ENCODE results near the gene ATP6AP1.
A peak's percentile ranks its signal among the peaks of the same experiment; 100 is the strongest.
"Not testable (repeated sequence)": the region's sequence is repeated elsewhere in the genome, so short reads cannot be mapped to it uniquely, and the experiment has no call there.

Gene ATP6AP1

DNA sequence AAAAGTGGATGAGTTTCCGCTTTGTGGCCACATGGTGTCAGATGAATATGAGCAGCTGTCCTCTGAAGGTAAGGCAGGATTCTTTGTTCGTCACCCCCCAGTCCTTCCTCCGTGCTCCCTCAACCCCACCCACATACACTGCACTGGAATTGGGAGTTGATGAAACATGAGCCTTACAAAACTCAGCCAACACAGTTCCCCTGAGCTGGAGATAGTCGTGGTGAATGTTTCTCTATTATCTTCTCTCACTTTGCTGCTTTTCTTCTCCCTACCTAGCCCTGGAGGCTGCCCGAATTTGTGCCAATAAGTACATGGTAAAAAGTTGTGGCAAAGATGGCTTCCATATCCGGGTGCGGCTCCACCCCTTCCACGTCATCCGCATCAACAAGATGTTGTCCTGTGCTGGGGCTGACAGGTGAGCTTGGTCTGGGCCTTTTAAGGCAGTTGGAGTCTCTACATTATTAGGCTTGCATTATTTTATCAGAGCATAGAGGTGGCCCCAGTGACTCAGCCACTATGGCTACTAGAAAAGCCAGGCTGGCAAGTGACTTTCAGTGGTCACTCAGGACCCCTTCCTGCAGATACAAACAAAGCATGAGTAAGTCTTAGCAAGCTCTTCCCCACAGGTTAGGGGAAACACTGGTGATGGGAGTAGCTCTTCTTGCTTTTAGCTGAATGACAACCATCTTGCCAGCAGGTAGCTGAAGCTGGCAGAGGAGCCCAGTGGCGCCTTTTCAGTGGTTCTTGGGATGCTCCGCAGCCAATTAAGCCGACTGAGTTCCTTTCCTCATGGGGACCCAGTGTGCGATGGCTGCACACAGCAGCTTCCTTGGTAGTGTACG is 28.7 kb upstream of the ATP6AP1 start:
- DNase-seq (ENCODE audit: low spot score): peak; percentile 21

GRCh38 chrX:154400369-154400817 is 28.1 kb upstream of the ATP6AP1 start:
- not testable (repeated sequence) for DNase-seq (ENCODE audit: low spot score)

GRCh38 chrX:154401045-154401799 is 27.3 kb upstream of the ATP6AP1 start:
- DNase-seq (ENCODE audit: low spot score): peak; percentile 50

- peak; percentile 41 for DNase-seq (ENCODE audit: low spot score)
These were observed 26.4 kb upstream of the ATP6AP1 start for GRCh38 chrX:154401918-154402621.

- no peak for DNase-seq (ENCODE audit: low spot score)
These were observed 25.8 kb upstream of the ATP6AP1 start for GRCh38 chrX:154402622-154403127.

DNA sequence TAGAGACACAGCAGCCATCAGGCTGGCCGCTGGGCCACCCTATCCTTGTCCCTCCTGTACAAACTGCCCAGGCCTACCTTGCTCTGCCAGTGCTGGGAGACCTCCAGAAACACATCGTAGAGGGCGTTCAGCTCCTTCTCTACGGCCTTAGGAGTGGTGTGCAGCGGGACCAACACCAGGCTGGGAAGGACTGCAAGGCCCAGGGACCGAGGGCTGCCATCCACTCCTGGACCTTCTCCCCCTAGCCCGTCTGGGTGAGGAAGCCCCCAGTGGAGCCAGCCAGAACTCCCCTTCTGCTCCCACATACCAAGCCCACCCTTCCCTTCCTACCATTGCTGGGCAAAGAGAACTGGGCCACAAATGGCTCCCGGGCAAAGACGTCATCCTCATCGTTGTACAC is 25.3 kb upstream of the ATP6AP1 start:
- no peak for DNase-seq (ENCODE audit: low spot score)

DNA sequence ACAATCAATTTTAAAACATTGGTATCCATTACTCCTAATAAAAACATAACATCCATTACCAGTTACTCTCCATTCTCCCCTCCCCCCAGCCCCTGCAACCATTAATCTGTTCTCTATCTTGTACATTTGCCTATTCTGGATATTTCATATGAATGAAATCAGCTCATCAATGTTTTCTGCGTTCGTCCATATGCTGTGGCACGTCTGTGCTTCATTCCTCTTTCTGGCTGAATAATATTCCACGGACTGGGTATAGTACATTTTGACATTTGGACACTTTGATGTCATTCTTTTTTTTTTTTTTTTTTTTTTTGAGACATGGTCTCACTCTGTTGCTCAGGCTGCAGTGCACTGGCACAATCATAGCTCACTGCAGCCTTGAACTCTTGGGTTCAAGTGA is 24.6 kb upstream of the ATP6AP1 start:
- no peak for DNase-seq (ENCODE audit: low spot score)

DNA sequence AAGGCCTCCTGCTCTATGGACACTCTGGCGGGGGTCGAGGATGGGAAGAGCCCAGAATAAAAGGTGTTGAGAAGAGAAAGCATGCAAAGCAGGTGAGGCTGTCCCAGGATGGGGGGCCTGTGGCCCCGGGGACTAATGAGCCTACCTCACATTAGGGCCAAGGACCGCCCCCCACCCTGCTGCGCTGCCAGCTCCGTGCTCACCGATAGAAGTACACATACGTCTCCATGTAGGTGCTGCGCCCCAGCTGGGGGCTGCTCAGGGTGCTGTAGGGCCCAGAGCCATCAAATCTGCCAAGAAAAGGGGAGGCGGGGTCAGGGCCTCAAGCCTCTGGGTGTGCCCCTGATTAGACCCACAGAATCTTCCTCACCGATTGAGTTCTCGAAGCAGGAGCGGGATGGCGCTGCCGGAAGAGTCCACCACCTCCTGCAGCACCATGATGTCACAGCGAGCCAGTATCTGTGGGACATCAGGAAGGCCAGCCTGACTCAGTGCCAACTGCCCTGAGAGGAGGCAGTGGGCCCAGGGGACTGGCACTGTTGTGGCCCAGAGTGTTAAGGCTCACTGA is 23.8 kb upstream of the ATP6AP1 start:
- DNase-seq (ENCODE audit: low spot score): no peak

- no peak for DNase-seq (ENCODE audit: low spot score)
These were observed 19.7 kb upstream of the ATP6AP1 start for GRCh38 chrX:154408659-154409221.

- peak; percentile 75 for DNase-seq (ENCODE audit: low spot score)
These were observed 19.1 kb upstream of the ATP6AP1 start, which contains the start of gene DNASE1L1 for GRCh38 chrX:154409222-154409871. Gene DNASE1L1 (minus strand): TSS chrX:154409254. CDS start chrX:154405568, 3,686 bp downstream.

GRCh38 chrX:154411981-154412340 is 16.5 kb upstream of the ATP6AP1 start:
- DNase-seq (ENCODE audit: low spot score): peak; percentile 58

DNA sequence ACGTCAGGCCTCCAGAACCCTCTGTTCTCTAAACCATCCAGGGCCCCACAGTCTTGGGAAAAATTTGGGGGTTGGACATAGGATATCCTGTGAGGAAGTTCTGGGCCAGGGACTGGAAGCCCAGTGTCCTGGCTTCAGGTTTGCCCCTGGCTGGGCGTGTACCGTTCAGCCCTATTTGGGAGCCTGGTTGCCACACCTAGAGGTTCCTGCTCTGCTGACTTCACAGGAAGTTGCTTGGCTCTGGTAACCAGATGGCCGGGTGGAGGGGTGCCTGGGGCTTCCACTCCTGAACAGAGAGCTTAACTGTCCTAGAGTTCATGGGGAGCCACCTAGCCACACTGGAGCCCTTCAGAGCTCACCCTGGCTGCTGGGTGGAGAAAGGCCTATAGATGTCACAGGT is 16.0 kb upstream of the ATP6AP1 start:
- no peak for DNase-seq (ENCODE audit: low spot score)

DNA sequence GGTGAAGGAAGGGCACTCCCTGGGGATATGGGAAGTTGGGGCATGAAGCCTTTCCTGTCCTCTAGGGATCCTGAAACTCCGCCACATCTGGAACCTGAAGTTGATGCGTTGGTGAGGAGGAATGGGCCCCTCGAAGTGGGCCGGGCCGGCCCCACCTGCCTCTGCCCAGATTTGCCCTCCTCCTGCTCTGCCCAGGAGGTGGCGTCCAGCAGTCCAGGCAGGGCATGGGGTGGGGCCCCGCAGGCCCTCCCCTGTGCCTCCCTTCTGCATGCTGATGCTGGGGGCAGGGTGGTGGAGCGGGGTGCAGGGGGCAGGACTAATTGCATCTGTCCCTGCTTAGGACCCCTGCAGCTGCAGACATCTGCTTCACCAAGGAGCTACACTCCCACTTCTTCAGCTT is 15.3 kb upstream of the ATP6AP1 start:
- no peak for DNase-seq (ENCODE audit: low spot score)

DNA sequence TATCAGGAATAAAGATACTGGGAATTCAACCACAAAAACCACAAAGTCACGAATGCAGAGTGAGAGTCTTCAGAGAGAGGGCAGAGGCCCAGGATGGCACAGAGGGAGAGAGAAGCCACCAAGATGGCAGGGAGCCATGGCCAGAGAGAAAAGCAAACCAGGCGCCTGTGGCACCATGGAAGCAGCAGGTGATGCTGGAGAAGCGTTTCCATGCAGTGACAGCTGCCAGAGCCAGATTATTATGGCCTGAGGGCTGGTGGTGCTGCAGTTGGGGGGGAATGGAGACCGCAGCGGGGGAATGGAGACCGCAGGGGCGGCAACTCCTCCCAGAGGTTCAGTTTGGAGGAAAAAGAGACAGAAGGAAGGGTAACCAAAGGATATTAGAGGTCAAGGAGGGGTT is 11.3 kb upstream of the ATP6AP1 start:
- no peak for DNase-seq (ENCODE audit: low spot score)

GRCh38 chrX:154419189-154419588 is 9.3 kb upstream of the ATP6AP1 start:
- no peak for DNase-seq (ENCODE audit: low spot score)

DNA sequence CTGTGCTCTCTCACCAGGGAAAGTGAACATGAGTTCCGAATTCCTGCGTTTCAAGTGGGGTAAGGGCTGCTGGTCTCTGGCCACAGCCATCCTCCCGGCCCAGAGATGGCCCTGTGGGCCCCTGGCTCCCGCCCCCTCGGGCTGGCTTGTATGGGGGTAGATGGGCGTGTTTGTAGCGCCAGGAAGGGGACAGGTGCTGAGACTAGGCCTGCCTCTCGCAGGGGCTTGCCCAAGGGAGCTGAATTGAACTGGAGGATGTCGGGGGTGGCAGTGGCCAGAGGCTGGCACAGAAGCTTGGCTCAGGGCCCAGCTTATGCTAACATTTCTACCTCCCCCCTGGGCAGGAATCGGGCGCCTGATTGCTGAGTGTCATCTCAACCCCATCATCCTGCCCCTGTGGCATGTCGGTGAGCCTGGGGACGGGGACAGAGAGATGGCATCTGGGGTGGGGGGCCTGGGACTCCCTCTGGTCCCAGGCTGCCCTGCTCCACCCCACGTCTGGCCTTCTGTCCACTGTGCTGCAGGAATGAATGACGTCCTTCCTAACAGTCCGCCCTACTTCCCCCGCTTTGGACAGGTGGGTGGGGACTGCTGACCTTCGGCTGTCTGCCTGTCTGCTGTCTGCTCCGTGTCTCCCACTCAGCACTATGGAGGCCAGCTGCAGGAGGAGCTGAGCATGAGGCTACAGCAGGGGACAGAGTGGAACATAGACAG is 8.6 kb upstream of the ATP6AP1 start:
- no peak for DNase-seq (ENCODE audit: low spot score)

DNA sequence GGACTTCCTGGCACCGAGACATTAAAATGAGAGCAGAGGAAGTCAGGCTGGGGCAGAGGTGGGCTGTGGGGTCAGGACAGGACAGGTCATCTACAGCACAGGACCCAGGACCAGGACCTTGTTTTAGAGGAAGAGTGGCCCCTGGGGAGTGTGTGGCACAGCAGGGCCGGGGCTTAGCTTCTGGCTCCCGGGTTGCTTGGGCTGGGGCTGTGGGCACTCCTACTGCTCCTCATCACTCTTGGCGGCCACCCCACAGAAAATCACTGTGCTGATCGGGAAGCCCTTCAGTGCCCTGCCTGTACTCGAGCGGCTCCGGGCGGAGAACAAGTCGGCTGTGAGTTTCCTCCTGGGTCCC is 8.1 kb upstream of the ATP6AP1 start:
- no peak for DNase-seq (ENCODE audit: low spot score)

- peak; percentile 27 for DNase-seq (ENCODE audit: low spot score)
These were observed 1.3 kb upstream of the ATP6AP1 start for GRCh38 chrX:154426916-154427770.

DNA sequence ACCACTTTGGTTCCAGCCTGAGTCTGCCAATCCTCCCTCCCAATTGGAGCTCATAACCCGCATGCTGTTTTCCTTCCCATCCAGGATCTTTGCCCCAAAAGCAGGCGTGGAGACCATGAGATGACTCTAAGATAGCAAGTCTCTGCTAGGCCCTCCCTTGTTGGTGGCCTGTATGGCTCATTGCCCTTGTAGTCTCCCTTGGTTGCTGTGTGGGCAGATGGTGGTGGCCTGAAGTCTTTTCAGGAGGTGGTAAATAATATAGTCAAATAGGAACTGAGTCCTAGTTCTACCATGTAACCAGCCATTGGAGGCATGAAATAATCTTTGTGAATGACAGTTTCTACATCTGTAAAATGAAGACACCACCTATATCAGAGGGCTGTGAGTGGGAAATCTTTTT is 1.2 kb downstream of the ATP6AP1 start:
- no peak for DNase-seq (ENCODE audit: low spot score)

DNA sequence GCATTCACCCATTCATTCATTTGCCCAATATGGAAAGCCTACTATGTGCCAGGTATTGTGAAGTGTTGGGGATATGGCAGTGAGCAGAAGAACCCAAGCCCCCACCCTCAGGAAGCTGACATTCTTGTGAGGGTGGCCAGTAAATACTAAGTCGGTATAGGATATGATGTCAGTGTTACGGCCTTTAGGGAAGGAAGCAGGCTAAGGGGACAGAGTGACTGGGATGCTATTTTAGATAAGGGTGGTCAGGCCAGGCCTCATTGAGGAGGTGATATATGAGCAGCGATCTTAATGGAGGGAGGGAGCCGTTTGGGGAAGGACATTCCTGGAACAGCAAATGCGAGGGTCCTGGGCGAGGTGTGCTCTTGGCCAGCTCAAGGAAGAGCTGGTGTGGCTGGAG is 2.0 kb downstream of the ATP6AP1 start:
- no peak for DNase-seq (ENCODE audit: low spot score)

Measured in kidney tubule cell (primary cell).